ENCODE data around the gene VWF.

DNA sequence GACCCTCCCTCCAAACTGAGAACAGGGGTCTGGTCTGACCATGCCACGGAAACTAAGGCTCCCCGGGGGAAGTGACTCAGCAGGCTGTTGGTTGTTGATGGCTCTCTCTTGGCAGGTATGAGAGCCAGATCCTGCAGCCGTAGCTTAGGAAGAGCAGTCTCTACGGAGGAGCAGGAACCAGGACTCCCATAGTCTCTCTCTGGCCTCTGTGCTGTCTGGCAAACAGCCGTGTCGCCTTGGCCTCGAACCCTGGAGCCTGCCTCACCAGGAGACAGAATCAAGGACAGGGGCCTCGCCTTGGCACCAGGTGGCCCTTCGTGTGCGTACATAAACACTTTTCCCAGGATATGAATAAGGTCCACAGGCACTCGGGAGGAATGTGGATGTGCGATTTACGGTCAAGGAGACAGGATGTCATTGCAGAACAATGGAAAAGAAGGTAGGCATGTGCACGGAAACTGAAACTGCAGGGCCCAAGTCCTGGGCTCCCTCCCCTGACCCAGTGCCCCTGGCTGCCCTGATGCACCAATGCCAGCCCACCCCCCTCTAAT is 7.9 kb downstream of the VWF start:
- TF ChIP-seq CTCF (IDR thresholded peaks at IDR 0.05; ENCODE audit: low read length) (no peak), EZH2 (IDR thresholded peaks at IDR 0.05; ENCODE audit: borderline replicate concordance, low read length) (no peak)

Data from OCI-LY1 (cell line).